ENCODE measurements around the gene FMO3.

DNA sequence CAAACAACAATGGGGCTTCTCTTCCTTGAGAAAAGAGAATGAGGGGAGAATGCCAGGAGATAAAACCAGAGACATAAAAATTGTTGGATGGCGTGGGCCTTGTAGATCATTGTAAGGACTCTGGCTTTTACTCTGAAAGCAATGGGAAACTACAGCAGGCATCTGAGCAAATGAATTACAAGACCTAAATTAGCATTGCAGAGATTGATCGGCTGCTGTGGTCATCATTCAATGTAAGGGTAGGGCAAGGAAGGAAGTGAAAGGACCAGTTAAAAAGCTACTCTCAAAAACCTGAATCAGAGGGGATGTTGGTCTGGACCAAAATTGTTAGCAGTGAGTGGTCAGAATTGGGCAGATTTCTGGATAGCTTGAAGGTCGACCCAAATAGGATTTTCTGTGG is 21.4 kb downstream of the FMO3 start:
- TF ChIP-seq, protein P1, sequence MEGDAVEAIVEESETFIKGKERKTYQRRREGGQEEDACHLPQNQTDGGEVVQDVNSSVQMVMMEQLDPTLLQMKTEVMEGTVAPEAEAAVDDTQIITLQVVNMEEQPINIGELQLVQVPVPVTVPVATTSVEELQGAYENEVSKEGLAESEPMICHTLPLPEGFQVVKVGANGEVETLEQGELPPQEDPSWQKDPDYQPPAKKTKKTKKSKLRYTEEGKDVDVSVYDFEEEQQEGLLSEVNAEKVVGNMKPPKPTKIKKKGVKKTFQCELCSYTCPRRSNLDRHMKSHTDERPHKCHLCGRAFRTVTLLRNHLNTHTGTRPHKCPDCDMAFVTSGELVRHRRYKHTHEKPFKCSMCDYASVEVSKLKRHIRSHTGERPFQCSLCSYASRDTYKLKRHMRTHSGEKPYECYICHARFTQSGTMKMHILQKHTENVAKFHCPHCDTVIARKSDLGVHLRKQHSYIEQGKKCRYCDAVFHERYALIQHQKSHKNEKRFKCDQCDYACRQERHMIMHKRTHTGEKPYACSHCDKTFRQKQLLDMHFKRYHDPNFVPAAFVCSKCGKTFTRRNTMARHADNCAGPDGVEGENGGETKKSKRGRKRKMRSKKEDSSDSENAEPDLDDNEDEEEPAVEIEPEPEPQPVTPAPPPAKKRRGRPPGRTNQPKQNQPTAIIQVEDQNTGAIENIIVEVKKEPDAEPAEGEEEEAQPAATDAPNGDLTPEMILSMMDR (conservative IDR thresholded peaks at IDR 0.05; ENCODE audit: low read depth, low read length): no peak
- no peak for TF ChIP-seq EZH2 (IDR thresholded peaks at IDR 0.05; ENCODE audit: borderline replicate concordance, low read depth, low read length, poor library complexity, severe bottlenecking)

All from A673 (cell line).